Measurements from ENCODE around the gene SRSF5.

DNA sequence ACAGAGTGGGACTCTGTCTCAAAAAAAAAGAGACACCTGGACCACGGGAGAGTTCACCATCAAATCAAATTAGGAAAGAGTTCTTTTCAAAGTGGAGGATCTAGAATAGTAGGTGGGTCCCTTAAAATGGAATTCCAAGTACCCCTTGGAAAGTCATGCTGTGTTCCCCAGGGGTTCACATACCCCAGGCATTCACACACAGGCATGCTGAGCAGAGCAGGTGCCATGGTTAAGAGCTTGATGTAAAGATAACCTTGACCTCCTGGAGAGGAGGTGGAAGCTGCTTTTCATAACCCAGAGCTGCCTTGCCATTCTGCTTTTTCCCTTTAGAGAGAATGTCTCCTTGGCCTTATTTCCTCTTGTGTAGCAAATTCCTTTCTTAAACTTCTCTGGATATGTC is 14.2 kb upstream of the SRSF5 start:
- TF ChIP-seq, protein P1, sequence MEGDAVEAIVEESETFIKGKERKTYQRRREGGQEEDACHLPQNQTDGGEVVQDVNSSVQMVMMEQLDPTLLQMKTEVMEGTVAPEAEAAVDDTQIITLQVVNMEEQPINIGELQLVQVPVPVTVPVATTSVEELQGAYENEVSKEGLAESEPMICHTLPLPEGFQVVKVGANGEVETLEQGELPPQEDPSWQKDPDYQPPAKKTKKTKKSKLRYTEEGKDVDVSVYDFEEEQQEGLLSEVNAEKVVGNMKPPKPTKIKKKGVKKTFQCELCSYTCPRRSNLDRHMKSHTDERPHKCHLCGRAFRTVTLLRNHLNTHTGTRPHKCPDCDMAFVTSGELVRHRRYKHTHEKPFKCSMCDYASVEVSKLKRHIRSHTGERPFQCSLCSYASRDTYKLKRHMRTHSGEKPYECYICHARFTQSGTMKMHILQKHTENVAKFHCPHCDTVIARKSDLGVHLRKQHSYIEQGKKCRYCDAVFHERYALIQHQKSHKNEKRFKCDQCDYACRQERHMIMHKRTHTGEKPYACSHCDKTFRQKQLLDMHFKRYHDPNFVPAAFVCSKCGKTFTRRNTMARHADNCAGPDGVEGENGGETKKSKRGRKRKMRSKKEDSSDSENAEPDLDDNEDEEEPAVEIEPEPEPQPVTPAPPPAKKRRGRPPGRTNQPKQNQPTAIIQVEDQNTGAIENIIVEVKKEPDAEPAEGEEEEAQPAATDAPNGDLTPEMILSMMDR (IDR thresholded peaks at IDR 0.05), result no peak
- TF ChIP-seq POLR2A (IDR thresholded peaks at IDR 0.05), result no peak

Data from right lobe of liver (tissue), 4 donors.